Ascending aorta (tissue), 2 donors: ENCODE measurements around the gene ITPKB. TPM values are rescaled to one million over a fixed set of nuclear protein-coding genes. Genes with fewer than 3 reads are reported as not detected.
A peak's percentile ranks its signal among the peaks of the same experiment; 100 is the strongest.

Experiments used
- DNase-seq, 2 donors: peaks; one replicate each; pipeline ENCODE4 v3.0.0-alpha.2; 2019; ENCODE audit warnings: low spot score in 2 of 2
- H3K27ac ChIP-seq, 2 donors: fragments of 200-600 bp; sonication (generic); one replicate each; pipeline ENCODE4 v1.5.1; 2016 to 2017; ENCODE audit warnings: mild to moderate bottlenecking in 1 of 2
- H3K27me3 ChIP-seq: fragments of 200-600 bp; sonication (generic); one replicate; pipeline ENCODE4 v1.5.1; 2017
- H3K36me3 ChIP-seq, 2 donors: fragments of 200-600 bp; sonication (generic); one replicate each; pipeline ENCODE4 v1.5.1; 2016
- H3K4me1 ChIP-seq, 2 donors: fragments of 200-600 bp; sonication (generic); one replicate each; pipeline ENCODE4 v1.5.1; 2016 to 2017; ENCODE audit warnings: mild to moderate bottlenecking in 1 of 2
- H3K4me3 ChIP-seq, 2 donors: fragments of 200-600 bp; sonication (generic); one replicate each; pipeline ENCODE4 v1.5.1; 2016 to 2017; ENCODE audit warnings: mild to moderate bottlenecking in 1 of 2
- H3K9me3 ChIP-seq, 2 donors: fragments of 200-600 bp; sonication (generic); one replicate each; pipeline ENCODE4 v1.5.1; 2016
- CTCF ChIP-seq, 3 experiments: fragments of 200-600 bp in 2 of 3; fragments of 450-650 bp in 1 of 3; sonication (generic) in 2 of 3; IDR thresholded peaks; one replicate each; pipeline ENCODE4 v1.5.1; 2016 to 2019; ENCODE audit warnings: antibody characterized with exemption in 3 of 3, mild to moderate bottlenecking in 1 of 3, moderate library complexity in 1 of 3
- intact Hi-C: fragments of 100-400 bp; cut with DNase I; formaldehyde crosslinking; loops from one replicate; pipeline ENCODE4 v1.15.1; 2023
- total RNA-seq: library from RNA; depleted of rRNA; stranded (reverse); fragments of >200 nt; gene quantifications from one replicate; pipeline ENCODE4 v1.1.0, GENCODE V29; 2016

The ITPKB gene
- total RNA-seq, 1 donor from 2014 or later: 27.5 TPM

- Histone ChIP-seq H3K4me3 (no peak overlapping the region), H3K4me1 (no peaks in the 10 kb centered on the region), H3K27me3 (no peaks in the 10 kb centered on the region), H3K36me3 (no peaks in the 10 kb centered on the region), H3K27ac (no peak overlapping the region), H3K9me3 (no peaks in the 10 kb centered on the region)
- intact Hi-C loops: no loop called here
- TF ChIP-seq CTCF (IDR thresholded peaks at IDR 0.05): no peak
- DNase-seq: peak in 1 of 2 donors; percentile 25
Observed at GRCh38 chr1:226784081-226785049, 45.3 kb upstream of the ITPKB start.

GRCh38 chr1:226782845-226783601 lies 43.9 kb upstream of the ITPKB start:
- Histone ChIP-seq H3K36me3 (no peaks in the 10 kb centered on the region), H3K4me1 (peaks cover 0 to 2% of the 10 kb centered on the region in 2 donors), H3K4me3 (no peak overlapping the region), H3K9me3 (no peaks in the 10 kb centered on the region), H3K27me3 (no peaks in the 10 kb centered on the region), H3K27ac (no peak overlapping the region)
- DNase-seq: no peak
- no peak for TF ChIP-seq CTCF (IDR thresholded peaks at IDR 0.05)
- intact Hi-C loops: no loop called here

GRCh38 chr1:226781937-226782609 lies 43.0 kb upstream of the ITPKB start:
- intact Hi-C loops: no loop called here
- no peak overlapping the region for H3K27ac ChIP-seq
- no peaks in the 10 kb centered on the region for H3K27me3 ChIP-seq
- no peaks in the 10 kb centered on the region for H3K36me3 ChIP-seq
- H3K4me1 ChIP-seq: peaks cover 0 to 2% of the 10 kb centered on the region in 2 donors
- no peak overlapping the region for H3K4me3 ChIP-seq
- no peaks in the 10 kb centered on the region for H3K9me3 ChIP-seq
- TF ChIP-seq CTCF (IDR thresholded peaks at IDR 0.05): no peak
- DNase-seq: no peak

GRCh38 chr1:226779561-226779960 lies 40.5 kb upstream of the ITPKB start:
- intact Hi-C loops: no loop called here
- no peak for TF ChIP-seq CTCF (IDR thresholded peaks at IDR 0.05)
- no peak for DNase-seq
- H3K36me3 ChIP-seq: no peaks in the 10 kb centered on the region
- no peak overlapping the region for H3K27ac ChIP-seq
- H3K9me3 ChIP-seq: no peaks in the 10 kb centered on the region
- no peaks in the 10 kb centered on the region for H3K27me3 ChIP-seq
- H3K4me3 ChIP-seq: no peak overlapping the region
- H3K4me1 ChIP-seq: peaks cover 0 to 2% of the 10 kb centered on the region in 2 donors

- no peaks in the 10 kb centered on the region for H3K9me3 ChIP-seq
- peaks cover 0 to 2% of the 10 kb centered on the region in 2 donors for H3K4me1 ChIP-seq
- DNase-seq: peak in 1 of 2 donors; percentile 74
- no peaks in the 10 kb centered on the region for H3K27me3 ChIP-seq
- H3K27ac ChIP-seq: peak overlapping the region; percentile 44 to 70
- TF ChIP-seq CTCF (IDR thresholded peaks at IDR 0.05): no peak
- intact Hi-C loops: no loop called here
- H3K36me3 ChIP-seq: no peaks in the 10 kb centered on the region
- H3K4me3 ChIP-seq: peak overlapping the region in 1 of 2 donors; percentile 14
Observed at GRCh38 chr1:226778657-226779058, 39.6 kb upstream of the ITPKB start.
